Suprapubic skin (tissue), 4 donors: ENCODE results near the gene PDCD10. TPM values are rescaled to one million over a fixed set of nuclear protein-coding genes. Genes with fewer than 3 reads are reported as not detected.

ENCODE experiments used
- DNase-seq, 2 donors: peaks; one replicate each; pipeline ENCODE4 v3.0.0-alpha.2; 2019; ENCODE audit warnings: low spot score in 2 of 2
- H3K27ac ChIP-seq: fragments of 200-600 bp; sonication (generic); one replicate; pipeline ENCODE4 v1.5.1; 2019
- H3K27me3 ChIP-seq: fragments of 200-600 bp; sonication (generic); one replicate; pipeline ENCODE4 v1.5.1; 2019
- H3K36me3 ChIP-seq: fragments of 200-600 bp; sonication (generic); one replicate; pipeline ENCODE4 v1.5.1; 2019
- H3K4me1 ChIP-seq: fragments of 200-600 bp; sonication (generic); one replicate; pipeline ENCODE4 v1.5.1; 2019
- H3K4me3 ChIP-seq: fragments of 200-600 bp; sonication (generic); one replicate; pipeline ENCODE4 v1.5.1; 2019; ENCODE audit warnings: mild to moderate bottlenecking
- H3K9me3 ChIP-seq: fragments of 200-600 bp; sonication (generic); one replicate; pipeline ENCODE4 v1.5.1; 2019
- EP300 ChIP-seq: sonication (generic); formaldehyde crosslinking; IDR thresholded peaks from one replicate; pipeline ENCODE4 v1.6.1; 2017; ENCODE audit warnings: antibody characterized with exemption
- POLR2A ChIP-seq, 2 donors: fragments of 450-650 bp; IDR thresholded peaks; one replicate each; pipeline ENCODE4 v1.6.1; 2017; ENCODE audit warnings: antibody characterized with exemption in 2 of 2, mild to moderate bottlenecking in 2 of 2, moderate library complexity in 2 of 2
- POLR2AphosphoS5 ChIP-seq, 3 donors: sonication (generic); formaldehyde crosslinking; IDR thresholded peaks; one replicate each; pipeline ENCODE4 v1.6.1; 2017; ENCODE audit warnings: antibody characterized with exemption in 3 of 3
- WGBS: methylation state at CpG from one replicate; pipeline ENCODE4 v1.1.5; 2018; 5-methylcytosine and 5-hydroxymethylcytosine counted together
- total RNA-seq, 4 donors: library from RNA; depleted of rRNA; stranded (reverse); fragments of >200 nt; gene quantifications; one replicate each; pipeline ENCODE4 v1.1.0, GENCODE V29; 2016
- TF ChIP-seq, protein P1 (sequence below), 2 donors: fragments of 200-600 bp in 1 of 2; fragments of 450-650 bp in 1 of 2; sonication (generic) in 1 of 2; IDR thresholded peaks; one replicate each; pipeline ENCODE4 v1.5.1; 2016 to 2019; ENCODE audit warnings: antibody characterized with exemption in 2 of 2, mild to moderate bottlenecking in 1 of 2, moderate library complexity in 1 of 2

PDCD10 gene
- total RNA-seq, 4 donors from 2014 or later = 45.7 to 57.2 (median 53.2) TPM

DNA sequence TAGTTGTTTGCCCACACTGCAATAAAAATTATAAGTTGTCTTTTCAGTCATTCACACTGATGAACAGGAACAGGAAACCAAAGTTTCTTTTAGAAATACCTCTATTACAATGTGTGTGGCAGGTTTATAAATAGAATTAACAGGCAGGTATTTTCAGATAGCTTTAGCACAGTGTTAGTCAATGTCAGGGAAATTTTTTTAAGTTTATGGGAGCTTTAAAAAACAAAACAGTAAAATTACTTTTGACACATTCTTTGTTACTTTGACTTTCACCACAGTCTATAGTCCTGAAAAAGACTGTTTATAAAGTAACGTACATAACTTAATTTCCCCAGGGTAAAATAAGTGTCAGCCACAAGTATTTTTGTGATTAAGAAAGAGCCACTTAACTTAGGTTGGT lies 38.9 kb upstream of the PDCD10 start:
- H3K36me3 ChIP-seq = no peaks in the 10 kb centered on the region
- H3K9me3 ChIP-seq = no peaks in the 10 kb centered on the region
- H3K4me3 ChIP-seq = no peak overlapping the region
- H3K4me1 ChIP-seq = no peaks in the 10 kb centered on the region
- H3K27ac ChIP-seq = no peak overlapping the region
- no peaks in the 10 kb centered on the region for H3K27me3 ChIP-seq
- no peak for DNase-seq
- no peak for TF ChIP-seq POLR2AphosphoS5 (IDR thresholded peaks at IDR 0.05)
- no peak for TF ChIP-seq EP300
- no peak for TF ChIP-seq POLR2A (IDR thresholded peaks at IDR 0.05)
- TF ChIP-seq, protein P1, sequence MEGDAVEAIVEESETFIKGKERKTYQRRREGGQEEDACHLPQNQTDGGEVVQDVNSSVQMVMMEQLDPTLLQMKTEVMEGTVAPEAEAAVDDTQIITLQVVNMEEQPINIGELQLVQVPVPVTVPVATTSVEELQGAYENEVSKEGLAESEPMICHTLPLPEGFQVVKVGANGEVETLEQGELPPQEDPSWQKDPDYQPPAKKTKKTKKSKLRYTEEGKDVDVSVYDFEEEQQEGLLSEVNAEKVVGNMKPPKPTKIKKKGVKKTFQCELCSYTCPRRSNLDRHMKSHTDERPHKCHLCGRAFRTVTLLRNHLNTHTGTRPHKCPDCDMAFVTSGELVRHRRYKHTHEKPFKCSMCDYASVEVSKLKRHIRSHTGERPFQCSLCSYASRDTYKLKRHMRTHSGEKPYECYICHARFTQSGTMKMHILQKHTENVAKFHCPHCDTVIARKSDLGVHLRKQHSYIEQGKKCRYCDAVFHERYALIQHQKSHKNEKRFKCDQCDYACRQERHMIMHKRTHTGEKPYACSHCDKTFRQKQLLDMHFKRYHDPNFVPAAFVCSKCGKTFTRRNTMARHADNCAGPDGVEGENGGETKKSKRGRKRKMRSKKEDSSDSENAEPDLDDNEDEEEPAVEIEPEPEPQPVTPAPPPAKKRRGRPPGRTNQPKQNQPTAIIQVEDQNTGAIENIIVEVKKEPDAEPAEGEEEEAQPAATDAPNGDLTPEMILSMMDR (IDR thresholded peaks at IDR 0.05) = no peak
- 60% methylated on average over 1 of the region's 1 CpG for WGBS

DNA sequence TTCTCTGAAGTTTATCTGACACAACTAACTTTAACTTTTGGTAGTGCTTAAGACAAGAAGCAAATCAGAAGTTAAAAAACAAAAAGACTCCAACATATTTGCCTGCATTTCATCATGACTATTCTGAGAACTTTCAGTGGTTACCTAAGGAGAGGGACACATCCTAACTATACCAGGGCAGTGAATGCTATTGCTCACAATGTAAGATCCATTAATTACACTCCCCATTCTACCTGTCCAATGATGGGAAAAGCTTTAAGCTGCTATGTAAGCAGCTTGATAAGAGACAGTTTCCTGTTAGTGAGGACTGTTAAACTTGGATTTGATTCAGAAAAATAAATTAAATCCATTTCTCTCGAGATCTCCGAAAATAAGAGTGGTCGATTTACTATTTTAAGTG lies 38.3 kb upstream of the PDCD10 start:
- no peaks in the 10 kb centered on the region for H3K36me3 ChIP-seq
- TF ChIP-seq POLR2A (IDR thresholded peaks at IDR 0.05) = no peak
- TF ChIP-seq POLR2AphosphoS5 (IDR thresholded peaks at IDR 0.05) = no peak
- no peak for TF ChIP-seq EP300
- TF ChIP-seq, protein P1 (IDR thresholded peaks at IDR 0.05) = no peak
- H3K4me1 ChIP-seq = no peaks in the 10 kb centered on the region
- no peaks in the 10 kb centered on the region for H3K27me3 ChIP-seq
- no peak overlapping the region for H3K27ac ChIP-seq
- no peaks in the 10 kb centered on the region for H3K9me3 ChIP-seq
- DNase-seq = no peak
- WGBS = 47% methylated on average over 3 of the region's 3 CpGs
- H3K4me3 ChIP-seq = no peak overlapping the region

DNA sequence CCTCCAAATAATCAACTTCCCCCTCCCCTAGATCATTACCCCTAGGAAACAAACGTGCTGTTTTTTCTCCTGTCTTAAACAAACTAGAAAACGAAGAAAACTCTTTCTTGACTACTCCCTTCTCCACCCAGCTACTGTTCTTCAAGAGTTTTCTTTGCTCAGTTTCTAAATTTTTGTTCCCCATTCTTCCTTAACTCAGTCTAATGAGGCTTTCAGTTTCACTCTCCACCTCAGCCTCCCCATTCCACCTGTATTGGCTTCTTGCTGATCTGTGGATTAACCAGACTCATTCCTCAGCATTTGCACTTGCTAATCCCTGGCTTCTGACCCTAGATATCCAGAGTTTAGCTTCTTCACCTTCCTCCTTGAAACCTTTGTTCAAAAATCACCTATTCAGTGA lies 27.6 kb upstream of the PDCD10 start:
- Histone ChIP-seq H3K4me1 (no peaks in the 10 kb centered on the region), H3K27me3 (no peaks in the 10 kb centered on the region), H3K27ac (no peak overlapping the region), H3K9me3 (no peaks in the 10 kb centered on the region), H3K36me3 (no peaks in the 10 kb centered on the region), H3K4me3 (no peak overlapping the region)
- 66% methylated on average over 2 of the region's 2 CpGs for WGBS
- TF ChIP-seq POLR2A (IDR thresholded peaks at IDR 0.05) = no peak
- no peak for DNase-seq

DNA sequence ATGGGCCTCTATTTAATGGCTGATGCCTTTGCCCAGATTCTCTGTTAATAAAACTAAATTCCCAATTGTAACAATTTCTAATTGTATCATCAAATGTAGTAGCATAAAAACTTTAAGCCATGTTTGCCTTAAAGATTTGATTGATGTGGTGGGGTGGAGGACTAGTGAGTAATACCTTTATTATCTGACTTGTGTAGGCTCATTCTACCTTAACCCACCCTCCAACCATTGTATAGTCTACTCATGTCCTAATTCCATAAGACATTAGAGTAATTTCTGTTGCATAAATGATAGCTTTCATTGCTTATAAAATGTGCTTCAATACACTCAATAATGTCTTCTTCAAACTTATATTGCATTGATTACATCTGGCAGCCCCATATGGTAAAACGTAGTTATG lies 26.6 kb upstream of the PDCD10 start:
- Histone ChIP-seq H3K27me3 (no peaks in the 10 kb centered on the region), H3K9me3 (no peaks in the 10 kb centered on the region), H3K4me1 (no peaks in the 10 kb centered on the region), H3K27ac (no peak overlapping the region), H3K4me3 (no peak overlapping the region), H3K36me3 (no peaks in the 10 kb centered on the region)
- WGBS = 66% methylated on average over 1 of the region's 1 CpG
- TF ChIP-seq EP300 (no peak), POLR2AphosphoS5 (IDR thresholded peaks at IDR 0.05) (no peak), POLR2A (IDR thresholded peaks at IDR 0.05) (no peak)
- TF ChIP-seq, protein P1 (IDR thresholded peaks at IDR 0.05) = no peak
- no peak for DNase-seq

DNA sequence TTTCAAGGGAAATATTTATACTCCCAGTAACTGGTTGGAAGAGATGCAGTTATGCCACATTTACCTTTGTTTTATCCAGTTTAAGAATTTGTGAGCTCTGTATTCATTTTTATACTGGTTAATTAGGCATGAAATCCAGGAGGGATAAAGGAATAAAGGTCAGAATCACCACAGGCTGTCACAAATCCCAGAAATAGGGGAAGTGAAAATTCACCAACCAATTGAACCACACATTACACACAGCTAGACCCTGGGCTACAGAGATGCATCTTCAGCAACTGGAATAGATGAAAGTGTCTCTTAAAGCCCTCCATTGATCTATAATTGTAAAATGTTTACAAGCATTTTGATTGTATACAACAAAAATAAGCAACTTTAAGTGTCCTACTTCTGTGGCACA lies 19.4 kb upstream of the PDCD10 start:
- Histone ChIP-seq H3K36me3 (no peaks in the 10 kb centered on the region), H3K27ac (no peak overlapping the region), H3K4me1 (peaks cover 2% of the 10 kb centered on the region), H3K9me3 (no peaks in the 10 kb centered on the region), H3K4me3 (no peak overlapping the region), H3K27me3 (no peaks in the 10 kb centered on the region)
- no peak for TF ChIP-seq EP300
- TF ChIP-seq, protein P1 (IDR thresholded peaks at IDR 0.05) = no peak
- DNase-seq = no peak

DNA sequence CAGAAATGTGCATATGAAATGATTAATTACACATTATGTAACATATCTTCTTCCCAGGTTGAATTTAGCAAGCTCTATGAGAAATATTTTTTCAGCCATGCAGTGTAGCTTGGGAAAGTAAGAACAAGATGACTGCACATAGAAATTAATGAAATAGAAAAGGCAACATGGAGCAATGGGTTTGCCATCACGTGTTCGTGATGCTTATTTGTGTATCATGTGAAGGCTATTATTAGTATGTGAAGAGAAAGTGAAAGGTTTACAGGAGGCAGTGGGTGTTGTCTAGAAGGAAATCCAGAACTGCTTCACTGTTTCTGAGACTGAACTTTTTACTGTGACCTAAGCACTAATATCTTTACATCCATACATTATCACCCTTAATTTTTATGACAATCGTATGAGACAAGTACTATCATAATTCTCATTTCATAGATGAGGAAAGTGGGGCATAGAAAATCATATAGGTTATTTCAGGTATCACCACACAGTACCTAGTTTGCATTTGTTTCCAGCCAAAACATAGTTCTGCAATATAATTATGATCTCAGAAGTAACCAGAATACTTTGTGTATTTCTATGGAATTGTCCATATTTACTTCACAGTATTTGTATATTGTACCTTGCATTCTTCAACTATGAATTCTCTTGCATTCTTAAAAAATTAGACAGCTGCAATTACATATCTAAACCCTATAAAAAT lies 15.7 kb upstream of the PDCD10 start:
- DNase-seq = no peak
- H3K27me3 ChIP-seq = no peaks in the 10 kb centered on the region
- no peak overlapping the region for H3K4me3 ChIP-seq
- no peaks in the 10 kb centered on the region for H3K9me3 ChIP-seq
- H3K4me1 ChIP-seq = peaks cover 2% of the 10 kb centered on the region
- H3K27ac ChIP-seq = no peak overlapping the region
- TF ChIP-seq, protein P1 (IDR thresholded peaks at IDR 0.05) = no peak
- TF ChIP-seq POLR2AphosphoS5 (IDR thresholded peaks at IDR 0.05) = no peak
- TF ChIP-seq EP300 = no peak
- no peak for TF ChIP-seq POLR2A (IDR thresholded peaks at IDR 0.05)
- 28% methylated on average over 3 of the region's 3 CpGs for WGBS
- H3K36me3 ChIP-seq = no peaks in the 10 kb centered on the region
